Measurements from ENCODE around the gene HOXB8. TPM values are rescaled to one million over a fixed set of nuclear protein-coding genes. Genes with fewer than 3 reads are reported as not detected.

The HOXB8 gene
- total and polyA plus RNA-seq, 3 experiments from 2014 or later: not detected

- H3K9me3 ChIP-seq (ENCODE audit: low read length): no peaks in the 10 kb centered on the region
- Mint-ChIP-seq H3K27me3 (peaks cover 61 to 77% of the 10 kb centered on the region in 2 donors), H3K4me3 (peak overlapping the region in 6 of 7 donors; percentile 15 to 94 (median 27)), H3K36me3 (peaks cover 0 to 3% (median 0%) of the 10 kb centered on the region in 3 donors), H3K27ac (peak overlapping the region in 1 of 8 donors; percentile 85), H3K4me1 (peaks cover 28 to 48% (median 34%) of the 10 kb centered on the region in 3 donors), H3K9me3 (no peaks in the 10 kb centered on the region)
- POLR2A ChIA-PET: no interaction called here
- no peak for DNase-seq
- H3K27me3 ChIP-seq (ENCODE audit: insufficient read depth, low read length, poor library complexity, severe bottlenecking): peaks cover 51% of the 10 kb centered on the region
- H3K36me3 ChIP-seq (ENCODE audit: insufficient read depth, low read length): no peaks in the 10 kb centered on the region
- H3K4me3 ChIP-seq (ENCODE audit: low read length): no peak overlapping the region
- CTCF ChIA-PET: interaction anchor here (1.5 kb wide), 1 partner anchor 67 kb away, joined by 3 read pairs; no protein-coding TSS in a partner anchor
- no peak overlapping the region for H3K27ac ChIP-seq (ENCODE audit: low read depth, low read length)
- peaks cover 29% of the 10 kb centered on the region for H3K4me1 ChIP-seq (ENCODE audit: insufficient read depth, low read length)
These were observed 30.8 kb downstream of the HOXB8 start for GRCh38 chr17:48584223-48584741.

GRCh38 chr17:48583708-48584222, 31.3 kb downstream of the HOXB8 start:
- H3K27ac ChIP-seq (ENCODE audit: low read depth, low read length): no peak overlapping the region
- ChIA-PET CTCF (interaction anchor here (1.4 to 1.9 kb wide), 4 partner anchors 9 to 130 kb away, joined by 3 to 6 read pairs (median 3); partner anchors contain the start of gene HOXB5), POLR2A (no interaction called here)
- H3K9me3 ChIP-seq (ENCODE audit: low read length): no peaks in the 10 kb centered on the region
- peaks cover 56% of the 10 kb centered on the region for H3K27me3 ChIP-seq (ENCODE audit: insufficient read depth, low read length, poor library complexity, severe bottlenecking)
- Mint-ChIP-seq H3K27me3 (peaks cover 65 to 81% of the 10 kb centered on the region in 2 donors), H3K4me1 (peaks cover 33 to 53% (median 40%) of the 10 kb centered on the region in 3 donors), H3K36me3 (peaks cover 0 to 3% (median 0%) of the 10 kb centered on the region in 3 donors), H3K4me3 (peak overlapping the region in 6 of 7 donors; percentile 15 to 94 (median 27)), H3K9me3 (no peaks in the 10 kb centered on the region), H3K27ac (no peak overlapping the region)
- DNase-seq: no peak
- H3K36me3 ChIP-seq (ENCODE audit: insufficient read depth, low read length): no peaks in the 10 kb centered on the region
- peaks cover 33% of the 10 kb centered on the region for H3K4me1 ChIP-seq (ENCODE audit: insufficient read depth, low read length)
- no peak overlapping the region for H3K4me3 ChIP-seq (ENCODE audit: low read length)

GRCh38 chr17:48582750-48583069, 32.4 kb downstream of the HOXB8 start:
- H3K27me3 Mint-ChIP-seq: peaks cover 57 to 78% of the 10 kb centered on the region in 2 donors
- Histone ChIP-seq H3K27me3 (ENCODE audit: insufficient read depth, low read length, poor library complexity, severe bottlenecking) (peaks cover 58% of the 10 kb centered on the region), H3K4me1 (ENCODE audit: insufficient read depth, low read length) (peaks cover 36% of the 10 kb centered on the region), H3K4me3 (ENCODE audit: low read length) (no peak overlapping the region), H3K9me3 (ENCODE audit: low read length) (no peaks in the 10 kb centered on the region), H3K27ac (ENCODE audit: low read depth, low read length) (peak overlapping the region; percentile 43), H3K36me3 (ENCODE audit: insufficient read depth, low read length) (no peaks in the 10 kb centered on the region)
- DNase-seq: no peak
- peak overlapping the region in 2 of 8 donors; percentile 26 to 79 for H3K27ac Mint-ChIP-seq
- H3K4me1 Mint-ChIP-seq: peaks cover 38 to 57% (median 48%) of the 10 kb centered on the region in 3 donors
- H3K4me3 Mint-ChIP-seq: peak overlapping the region in 6 of 7 donors; percentile 51 to 85 (median 64)
- no peaks in the 10 kb centered on the region for H3K9me3 Mint-ChIP-seq
- POLR2A ChIA-PET: interaction anchor here (0.6 to 1.0 kb wide), 2 partner anchors 11 to 90 kb away, joined by 3 read pairs; partner anchors contain the start of gene HOXB5
- H3K36me3 Mint-ChIP-seq: peaks cover 0 to 7% (median 0%) of the 10 kb centered on the region in 3 donors
- CTCF ChIA-PET: interaction anchor here (1.4 to 1.9 kb wide), 3 partner anchors 11 to 129 kb away, joined by 3 to 6 read pairs (median 3); partner anchors contain the start of gene HOXB5

GRCh38 chr17:48579760-48580554, 35.1 kb downstream of the HOXB8 start:
- H3K9me3 Mint-ChIP-seq: no peaks in the 10 kb centered on the region
- peaks cover 25 to 57% (median 40%) of the 10 kb centered on the region in 3 donors for H3K4me1 Mint-ChIP-seq
- ChIA-PET CTCF (no interaction called here), POLR2A (interaction anchor here (0.7 kb wide), 1 partner anchor 59 kb away, joined by 11 read pairs; no protein-coding TSS in a partner anchor)
- peaks cover 34 to 55% of the 10 kb centered on the region in 2 donors for H3K27me3 Mint-ChIP-seq
- Histone ChIP-seq H3K36me3 (ENCODE audit: insufficient read depth, low read length) (no peaks in the 10 kb centered on the region), H3K9me3 (ENCODE audit: low read length) (no peaks in the 10 kb centered on the region), H3K4me1 (ENCODE audit: insufficient read depth, low read length) (peaks cover 30% of the 10 kb centered on the region), H3K27ac (ENCODE audit: low read depth, low read length) (peak overlapping the region; percentile 81), H3K4me3 (ENCODE audit: low read length) (no peak overlapping the region), H3K27me3 (ENCODE audit: insufficient read depth, low read length, poor library complexity, severe bottlenecking) (peaks cover 44% of the 10 kb centered on the region)
- peak overlapping the region in 3 of 8 donors; percentile 6 to 51 (median 8) for H3K27ac Mint-ChIP-seq
- H3K4me3 Mint-ChIP-seq: peak overlapping the region; percentile 87 to 98 (median 96)
- H3K36me3 Mint-ChIP-seq: peaks cover 0 to 5% (median 0%) of the 10 kb centered on the region in 3 donors
- no peak for DNase-seq

GRCh38 chr17:48579471-48579759, 35.7 kb downstream of the HOXB8 start:
- Mint-ChIP-seq H3K4me1 (peaks cover 23 to 52% (median 35%) of the 10 kb centered on the region in 3 donors), H3K27ac (peak overlapping the region in 1 of 8 donors; percentile 90), H3K36me3 (peaks cover 0 to 5% (median 0%) of the 10 kb centered on the region in 3 donors), H3K4me3 (peak overlapping the region; percentile 87 to 98 (median 96)), H3K9me3 (no peaks in the 10 kb centered on the region), H3K27me3 (peaks cover 34 to 54% of the 10 kb centered on the region in 2 donors)
- H3K9me3 ChIP-seq (ENCODE audit: low read length): no peaks in the 10 kb centered on the region
- H3K27me3 ChIP-seq (ENCODE audit: insufficient read depth, low read length, poor library complexity, severe bottlenecking): peaks cover 44% of the 10 kb centered on the region
- no peak for DNase-seq
- ChIA-PET POLR2A (no interaction called here), CTCF (interaction anchor here (1.2 kb wide), 1 partner anchor 11 kb away, joined by 3 read pairs; no protein-coding TSS in a partner anchor)
- peak overlapping the region; percentile 81 for H3K27ac ChIP-seq (ENCODE audit: low read depth, low read length)
- no peaks in the 10 kb centered on the region for H3K36me3 ChIP-seq (ENCODE audit: insufficient read depth, low read length)
- peaks cover 29% of the 10 kb centered on the region for H3K4me1 ChIP-seq (ENCODE audit: insufficient read depth, low read length)
- H3K4me3 ChIP-seq (ENCODE audit: low read length): no peak overlapping the region

GRCh38 chr17:48578616-48579470, 36.2 kb downstream of the HOXB8 start:
- DNase-seq: no peak
- H3K27me3 Mint-ChIP-seq: peaks cover 36 to 48% of the 10 kb centered on the region in 2 donors
- no peaks in the 10 kb centered on the region for H3K9me3 Mint-ChIP-seq
- H3K27ac Mint-ChIP-seq: peak overlapping the region in 7 of 8 donors; percentile 6 to 98 (median 85)
- Histone ChIP-seq H3K27me3 (ENCODE audit: insufficient read depth, low read length, poor library complexity, severe bottlenecking) (peaks cover 44% of the 10 kb centered on the region), H3K9me3 (ENCODE audit: low read length) (no peaks in the 10 kb centered on the region), H3K36me3 (ENCODE audit: insufficient read depth, low read length) (no peaks in the 10 kb centered on the region), H3K27ac (ENCODE audit: low read depth, low read length) (peak overlapping the region; percentile 81), H3K4me1 (ENCODE audit: insufficient read depth, low read length) (peaks cover 29% of the 10 kb centered on the region), H3K4me3 (ENCODE audit: low read length) (peak overlapping the region; percentile 82)
- H3K4me3 Mint-ChIP-seq: peak overlapping the region; percentile 87 to 98 (median 96)
- CTCF ChIA-PET: interaction anchor here (1.2 kb wide), 1 partner anchor 12 kb away, joined by 3 read pairs; no protein-coding TSS in a partner anchor
- peaks cover 23 to 52% (median 35%) of the 10 kb centered on the region in 3 donors for H3K4me1 Mint-ChIP-seq
- POLR2A ChIA-PET: no interaction called here
- H3K36me3 Mint-ChIP-seq: peaks cover 0 to 5% (median 0%) of the 10 kb centered on the region in 3 donors

GRCh38 chr17:48577946-48578615, 37.0 kb downstream of the HOXB8 start, which contains the start of gene HOXB4:
HOXB4 (minus strand) TSS chr17:48578350; CDS start chr17:48578319, 31 bp downstream.
- ChIA-PET POLR2A (interaction anchor here (0.6 to 1.5 kb wide), 4 partner anchors 17 to 36 kb away, joined by 3 to 4 read pairs (median 4); no protein-coding TSS in a partner anchor), CTCF (interaction anchor here (1.0 to 1.2 kb wide), 2 partner anchors 13 to 15 kb away, joined by 3 read pairs; partner anchors contain the start of gene HOXB5)
- peak within 1 kb of the TSS; percentile 6 to 98 (median 89) for H3K27ac Mint-ChIP-seq
- H3K9me3 Mint-ChIP-seq: no peaks in the 10 kb centered on the region
- no peaks in the 10 kb centered on the region for H3K9me3 ChIP-seq (ENCODE audit: low read length)
- peak within 1 kb of the TSS; percentile 87 to 98 (median 96) for H3K4me3 Mint-ChIP-seq
- peak; percentile 65 to 85 (median 73) for DNase-seq
- peaks cover 44% of the 10 kb centered on the region for H3K27me3 ChIP-seq (ENCODE audit: insufficient read depth, low read length, poor library complexity, severe bottlenecking)
- peak within 1 kb of the TSS; percentile 81 for H3K27ac ChIP-seq (ENCODE audit: low read depth, low read length)
- H3K4me3 ChIP-seq (ENCODE audit: low read length): peak within 1 kb of the TSS; percentile 82
- H3K36me3 ChIP-seq (ENCODE audit: insufficient read depth, low read length): no peaks in the 10 kb centered on the region
- H3K4me1 ChIP-seq (ENCODE audit: insufficient read depth, low read length): peaks cover 29% of the 10 kb centered on the region
- peaks cover 0 to 7% (median 0%) of the 10 kb centered on the region in 3 donors for H3K36me3 Mint-ChIP-seq
- H3K27me3 Mint-ChIP-seq: peaks cover 36 to 43% of the 10 kb centered on the region in 2 donors
- peaks cover 23 to 55% (median 35%) of the 10 kb centered on the region in 3 donors for H3K4me1 Mint-ChIP-seq

Data from CD8-positive, alpha-beta memory T cell (primary cell).